ENCODE data around the gene SENP2. TPM values are rescaled to one million over a fixed set of nuclear protein-coding genes. Genes with fewer than 3 reads are reported as not detected.

Gene SENP2
- total and polyA plus RNA-seq, 8 donors = 5.7 to 20.7 (median 14.4) TPM

DNA sequence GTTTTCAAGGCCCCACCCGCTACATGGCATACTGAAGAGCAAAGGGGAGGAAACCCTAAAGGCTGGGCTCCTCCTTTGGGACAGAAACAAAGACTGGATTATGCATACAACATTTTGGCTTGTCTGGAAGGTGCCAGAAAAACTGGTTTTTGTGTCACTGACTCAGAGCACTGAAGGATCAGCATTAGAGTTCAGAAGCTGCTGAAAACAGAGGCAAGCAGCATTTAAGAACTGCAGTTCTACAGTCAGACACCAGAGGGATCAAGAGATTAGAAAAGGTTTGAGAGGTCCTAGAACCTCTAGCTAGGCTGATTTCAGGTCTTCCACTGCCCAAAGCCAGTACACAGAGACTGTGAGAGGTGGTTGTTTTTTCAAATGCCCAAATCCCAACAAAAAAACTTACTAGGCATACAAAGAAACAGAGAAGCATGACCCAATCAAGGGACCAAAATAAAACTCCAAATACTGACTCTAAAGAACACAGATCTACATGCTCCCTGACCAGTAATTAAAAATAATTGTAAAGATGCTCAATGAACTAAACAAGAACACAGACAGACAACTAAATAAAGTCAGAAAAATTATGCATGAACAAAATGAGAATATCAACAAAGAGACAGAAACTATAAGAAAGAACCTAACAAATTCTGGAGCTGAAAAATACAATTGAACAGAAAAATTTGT lies 91.2 kb downstream of the SENP2 start:
- intact Hi-C loops (cut with DNase I) = no loop called here
- peak in 3 of 4 donors; percentile 86 to 94 (median 87) for ATAC-seq
- no peak for FAIRE-seq
- Histone ChIP-seq H3K4me1 (no peaks in the 10 kb centered on the region), H3K4me3 (no peak overlapping the region), H3K9me3 (no peaks in the 10 kb centered on the region), H3K27me3 (no peaks in the 10 kb centered on the region), H3K27ac (no peak overlapping the region), H3K36me3 (peaks cover 0 to 6% (median 3%) of the 10 kb centered on the region in 3 donors)
- WGBS, 2 donors = 92 to 94% methylated on average over 1 of the region's 1 CpG
- TF ChIP-seq, protein P1, sequence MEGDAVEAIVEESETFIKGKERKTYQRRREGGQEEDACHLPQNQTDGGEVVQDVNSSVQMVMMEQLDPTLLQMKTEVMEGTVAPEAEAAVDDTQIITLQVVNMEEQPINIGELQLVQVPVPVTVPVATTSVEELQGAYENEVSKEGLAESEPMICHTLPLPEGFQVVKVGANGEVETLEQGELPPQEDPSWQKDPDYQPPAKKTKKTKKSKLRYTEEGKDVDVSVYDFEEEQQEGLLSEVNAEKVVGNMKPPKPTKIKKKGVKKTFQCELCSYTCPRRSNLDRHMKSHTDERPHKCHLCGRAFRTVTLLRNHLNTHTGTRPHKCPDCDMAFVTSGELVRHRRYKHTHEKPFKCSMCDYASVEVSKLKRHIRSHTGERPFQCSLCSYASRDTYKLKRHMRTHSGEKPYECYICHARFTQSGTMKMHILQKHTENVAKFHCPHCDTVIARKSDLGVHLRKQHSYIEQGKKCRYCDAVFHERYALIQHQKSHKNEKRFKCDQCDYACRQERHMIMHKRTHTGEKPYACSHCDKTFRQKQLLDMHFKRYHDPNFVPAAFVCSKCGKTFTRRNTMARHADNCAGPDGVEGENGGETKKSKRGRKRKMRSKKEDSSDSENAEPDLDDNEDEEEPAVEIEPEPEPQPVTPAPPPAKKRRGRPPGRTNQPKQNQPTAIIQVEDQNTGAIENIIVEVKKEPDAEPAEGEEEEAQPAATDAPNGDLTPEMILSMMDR (IDR thresholded peaks at IDR 0.05) = peak; percentile 21 to 51 (median 48)
- DNase-seq = peak in 1 of 6 donors; percentile 42

DNA sequence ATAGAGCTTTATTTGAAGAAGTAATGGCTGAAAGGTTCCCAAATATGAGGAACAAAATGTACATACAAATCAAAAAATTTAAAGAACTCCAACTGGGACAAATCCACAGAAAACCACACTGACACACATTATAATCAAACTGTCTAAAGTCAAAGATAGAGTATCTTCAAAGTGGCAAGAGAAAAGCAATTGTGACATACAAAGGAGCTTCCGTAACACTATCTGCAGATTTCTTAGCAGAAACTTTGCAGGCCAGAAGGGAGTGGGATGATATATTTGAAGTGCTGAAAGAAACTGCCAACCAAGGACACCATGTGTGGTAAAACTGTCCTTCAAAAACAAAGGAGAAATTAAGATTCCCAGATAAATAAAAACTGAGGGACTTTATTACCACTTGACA lies 91.9 kb downstream of the SENP2 start:
- Histone ChIP-seq H3K27ac (no peak overlapping the region), H3K27me3 (no peaks in the 10 kb centered on the region), H3K4me1 (no peaks in the 10 kb centered on the region), H3K36me3 (peaks cover 0 to 6% (median 3%) of the 10 kb centered on the region in 3 donors), H3K4me3 (no peak overlapping the region), H3K9me3 (no peaks in the 10 kb centered on the region)
- ATAC-seq (no peak), FAIRE-seq (no peak), DNase-seq (no peak)
- intact Hi-C loops (cut with DNase I) = no loop called here
- 91 to 100% methylated on average over 1 of the region's 1 CpG for WGBS, 2 donors
- TF ChIP-seq, protein P1 (IDR thresholded peaks at IDR 0.05) = no peak

DNA sequence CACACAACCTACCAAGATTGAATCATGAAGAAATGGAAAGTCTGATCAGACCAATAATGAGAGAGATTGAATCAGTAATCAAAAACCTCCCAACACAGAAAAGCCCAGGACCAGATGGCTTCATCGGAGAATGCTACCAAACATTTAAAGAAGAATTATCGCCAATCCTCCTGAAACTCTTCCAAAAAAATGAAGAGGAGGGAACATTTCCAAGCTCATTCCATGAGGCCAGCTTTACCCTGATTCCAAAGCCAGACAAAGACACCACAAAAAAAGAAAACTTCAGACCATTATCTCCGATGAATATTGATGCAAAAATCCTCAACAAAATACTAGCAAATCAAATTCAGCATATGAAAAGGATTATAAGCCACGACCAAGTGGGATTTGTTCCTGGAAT lies 94.1 kb downstream of the SENP2 start:
- no peaks in the 10 kb centered on the region for H3K9me3 ChIP-seq
- intact Hi-C loops (cut with DNase I) = loop anchor here in 1 of 3 donors (10.0 kb wide), 1 partner anchor 85 kb away; no protein-coding TSS in a partner anchor
- no peaks in the 10 kb centered on the region for H3K27me3 ChIP-seq
- no peak overlapping the region for H3K4me3 ChIP-seq
- no peak for FAIRE-seq
- H3K36me3 ChIP-seq = peaks cover 0 to 6% (median 3%) of the 10 kb centered on the region in 3 donors
- TF ChIP-seq, protein P1 (IDR thresholded peaks at IDR 0.05) = no peak
- no peak for ATAC-seq
- 71 to 75% methylated on average over 4 of the region's 4 CpGs for WGBS, 2 donors
- no peak for DNase-seq
- no peaks in the 10 kb centered on the region for H3K4me1 ChIP-seq
- no peak overlapping the region for H3K27ac ChIP-seq

Other genes starting within 250 kb of the SENP2 start
- 10 to 100 TPM; 17.5 to 43.1 (median 24.0) TPM for gene MAP3K13, start 223.2 kb upstream of the SENP2 start, total RNA-seq
- 10 to 100 TPM; 17.2 to 22.8 TPM for gene MAP3K13, start 223.2 kb upstream of the SENP2 start, polyA plus RNA-seq
- 10 to 100 TPM in 1 of 6 donors, 1 to 10 TPM in 5; 5.4 to 10.6 (median 6.5) TPM for gene TMEM41A, start 87.3 kb upstream of the SENP2 start, total RNA-seq
- 1 to 10 TPM; 4.6 to 6.9 TPM for gene TMEM41A, start 87.3 kb upstream of the SENP2 start, polyA plus RNA-seq
- gene LIPH, start 33.7 kb upstream of the SENP2 start, total RNA-seq = 10 to 100 TPM in 1 of 6 donors, 1 to 10 TPM in 5; 3.7 to 13.9 (median 5.9) TPM
- 1 to 10 TPM; 4.0 to 4.6 TPM for gene LIPH, start 33.7 kb upstream of the SENP2 start, polyA plus RNA-seq
- 10 to 100 TPM in 1 of 6 donors, 1 to 10 TPM in 5; 3.2 to 17.0 (median 5.9) TPM for gene IGF2BP2, start 238.7 kb downstream of the SENP2 start, total RNA-seq
- 10 to 100 TPM in 1 of 2 donors, 1 to 10 TPM in 1; 7.0 to 11.2 TPM for gene IGF2BP2, start 238.7 kb downstream of the SENP2 start, polyA plus RNA-seq